Measurements from ENCODE around the gene KIAA1210.

Gene KIAA1210

GRCh38 chrX:119127650-119128049 lies at the start of gene KIAA1210:
Gene KIAA1210 (minus strand): TSS chrX:119127812. CDS start chrX:119123642, 4,170 bp downstream.
- no peak for DNase-seq

DNA sequence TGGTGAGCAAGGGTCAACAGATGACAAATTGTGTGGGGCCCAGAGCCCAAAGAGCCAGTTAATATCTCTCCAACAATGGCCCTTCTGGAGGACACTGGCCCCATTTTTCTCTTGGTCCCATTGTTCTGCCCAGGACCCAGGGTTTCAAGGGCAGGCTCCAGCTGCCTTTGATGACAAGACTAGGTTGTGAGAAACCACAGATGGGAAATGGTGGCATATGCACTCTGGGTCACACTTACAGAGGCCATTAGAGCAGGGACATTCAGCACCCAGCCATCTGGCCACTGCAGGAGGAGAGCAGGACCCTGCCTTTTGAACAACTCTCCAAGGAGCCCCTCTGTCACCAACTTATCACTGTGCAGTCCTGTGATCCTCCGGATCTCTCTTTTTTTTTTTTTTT lies 49.7 kb upstream of the KIAA1210 start:
- no peak for DNase-seq

DNA sequence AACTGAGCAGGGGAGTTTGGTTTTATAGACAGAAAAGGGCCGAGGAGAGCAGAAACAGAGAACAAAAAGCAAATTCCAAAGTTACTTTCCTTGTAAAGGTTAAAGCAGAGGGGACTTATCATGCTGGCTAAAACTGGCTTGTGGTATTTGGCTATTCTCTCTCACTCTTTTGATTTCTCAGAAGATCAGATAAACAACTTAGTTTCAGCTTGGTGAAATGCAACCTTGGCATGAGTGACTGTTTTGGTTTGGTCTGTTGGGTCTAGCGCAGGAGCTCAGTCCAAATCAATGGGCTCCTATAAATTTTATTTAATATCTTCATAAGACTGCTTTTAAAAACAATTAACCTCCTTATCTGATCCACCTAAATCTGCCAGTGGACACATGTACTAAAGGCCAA lies 47.3 kb upstream of the KIAA1210 start:
- no peak for DNase-seq

- DNase-seq = no peak
These were observed 40.5 kb upstream of the KIAA1210 start for GRCh38 chrX:119168104-119168503.

DNA sequence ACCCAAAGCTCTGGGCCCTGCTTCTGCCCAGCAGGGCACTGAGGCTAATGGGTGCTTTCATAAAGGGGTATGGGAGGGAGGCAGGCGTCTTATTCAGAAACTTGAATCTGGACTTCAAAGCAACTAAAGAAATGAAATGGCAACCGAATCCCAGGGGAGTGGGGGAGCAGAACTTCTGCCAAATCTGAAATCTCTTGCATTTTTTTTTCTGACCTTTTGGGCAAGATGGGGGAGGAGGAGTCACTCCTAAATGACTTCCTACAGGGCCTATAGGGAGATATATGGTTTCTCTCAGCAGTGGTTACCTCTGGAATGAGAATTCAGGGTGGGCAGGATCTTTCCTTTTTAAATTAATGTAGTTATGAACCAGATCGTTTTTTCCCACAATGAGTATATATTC lies 30.6 kb upstream of the KIAA1210 start:
- DNase-seq = no peak

DNA sequence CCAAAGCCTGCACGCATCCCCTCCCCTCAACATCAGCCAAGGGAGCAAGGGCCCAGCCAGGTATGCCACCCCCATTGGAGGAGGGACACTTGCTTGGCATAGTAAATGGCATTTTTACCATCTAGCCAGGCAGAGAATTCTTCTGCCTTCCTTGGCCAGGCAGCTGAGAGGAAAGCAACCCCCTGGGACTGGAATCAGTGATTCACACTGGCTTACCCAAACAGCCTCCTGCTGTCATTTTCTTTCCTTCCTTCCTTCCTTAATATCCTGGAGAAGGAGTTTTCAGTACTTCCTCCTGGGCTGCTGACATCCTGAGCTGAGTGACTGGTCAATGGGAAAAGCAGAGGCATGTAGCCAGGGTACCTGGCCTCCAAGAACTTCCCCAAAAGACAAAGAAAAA lies 28.6 kb upstream of the KIAA1210 start:
- no peak for DNase-seq

GRCh38 chrX:119155416-119156035 lies 27.9 kb upstream of the KIAA1210 start:
- DNase-seq = no peak

GRCh38 chrX:119151051-119151380 lies 23.4 kb upstream of the KIAA1210 start:
- no peak for DNase-seq

DNA sequence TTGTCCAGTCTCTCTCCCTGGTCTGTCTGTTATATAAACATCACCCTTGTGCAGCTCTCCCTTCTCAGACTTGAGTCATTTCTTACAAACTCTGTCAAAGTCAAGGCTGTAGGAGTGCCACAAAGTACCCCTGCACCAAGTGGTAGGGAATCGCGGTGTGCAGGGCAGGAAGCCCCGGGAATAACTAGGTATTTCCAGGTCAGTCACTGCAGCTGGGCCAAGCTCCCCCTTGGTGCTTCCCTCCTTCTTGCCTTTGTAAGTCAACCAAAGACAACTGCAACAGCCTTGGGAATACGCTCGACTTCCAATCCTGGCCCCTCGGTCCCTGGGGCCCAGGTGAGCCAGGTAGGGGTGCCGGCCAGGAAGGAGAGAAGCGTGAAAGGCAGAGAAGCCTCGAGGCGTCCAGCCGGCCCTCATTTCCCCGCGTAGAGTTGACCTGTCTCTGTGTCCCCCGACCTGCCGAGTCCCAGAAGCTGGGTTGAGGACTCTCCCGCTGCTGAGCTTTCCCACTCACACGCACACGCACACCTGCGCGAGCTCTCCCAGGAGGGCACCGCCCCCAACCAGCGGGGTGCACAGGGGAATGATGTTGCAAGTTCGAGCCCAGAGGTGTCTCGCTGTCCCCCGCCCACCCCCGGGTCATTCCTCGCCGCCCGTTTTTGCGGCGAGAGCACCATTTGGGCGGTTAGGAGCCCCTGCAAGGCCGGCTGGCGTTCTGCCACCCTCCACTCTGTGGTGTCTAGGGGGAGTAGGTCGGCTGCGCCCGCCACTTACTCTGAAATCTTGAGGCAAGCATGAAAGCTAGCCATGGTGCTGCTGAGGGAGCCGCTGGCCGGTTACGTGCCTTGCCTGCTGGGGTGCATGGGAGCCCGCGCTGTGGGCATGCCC lies 22.8 kb upstream of the KIAA1210 start:
- no peak for DNase-seq

- DNase-seq = no peak
These were observed 19.9 kb upstream of the KIAA1210 start for GRCh38 chrX:119147486-119147885.

DNA sequence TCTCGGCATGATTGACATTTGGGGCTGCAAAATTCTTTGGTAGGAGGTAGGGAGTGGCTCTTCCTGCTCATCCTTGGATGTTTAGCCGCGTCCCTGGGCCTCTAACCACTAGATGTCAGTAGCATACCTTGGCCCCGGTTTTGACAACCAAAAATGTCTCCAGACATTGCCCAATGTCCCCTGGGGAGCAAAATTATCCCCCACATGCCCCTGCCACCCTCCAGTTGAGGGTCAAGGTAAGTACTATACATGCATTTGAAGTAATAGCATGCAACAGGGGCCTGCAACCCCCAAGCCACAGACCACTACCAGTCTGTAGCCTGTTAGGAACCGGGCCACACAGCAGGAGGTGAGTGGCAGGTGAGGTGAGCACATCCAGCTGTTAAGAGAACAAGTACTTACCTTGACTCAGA lies 17.6 kb upstream of the KIAA1210 start:
- no peak for DNase-seq

GRCh38 chrX:119134466-119134865 lies 6.9 kb upstream of the KIAA1210 start:
- DNase-seq = no peak

GRCh38 chrX:119132961-119133360 lies 5.3 kb upstream of the KIAA1210 start:
- no peak for DNase-seq

- no peak for DNase-seq
These were observed 4.7 kb upstream of the KIAA1210 start for GRCh38 chrX:119132316-119132715.

GRCh38 chrX:119130911-119131310 lies 3.3 kb upstream of the KIAA1210 start:
- DNase-seq = no peak

GRCh38 chrX:119121341-119121740 lies 6.3 kb downstream of the KIAA1210 start:
- no peak for DNase-seq

DNA sequence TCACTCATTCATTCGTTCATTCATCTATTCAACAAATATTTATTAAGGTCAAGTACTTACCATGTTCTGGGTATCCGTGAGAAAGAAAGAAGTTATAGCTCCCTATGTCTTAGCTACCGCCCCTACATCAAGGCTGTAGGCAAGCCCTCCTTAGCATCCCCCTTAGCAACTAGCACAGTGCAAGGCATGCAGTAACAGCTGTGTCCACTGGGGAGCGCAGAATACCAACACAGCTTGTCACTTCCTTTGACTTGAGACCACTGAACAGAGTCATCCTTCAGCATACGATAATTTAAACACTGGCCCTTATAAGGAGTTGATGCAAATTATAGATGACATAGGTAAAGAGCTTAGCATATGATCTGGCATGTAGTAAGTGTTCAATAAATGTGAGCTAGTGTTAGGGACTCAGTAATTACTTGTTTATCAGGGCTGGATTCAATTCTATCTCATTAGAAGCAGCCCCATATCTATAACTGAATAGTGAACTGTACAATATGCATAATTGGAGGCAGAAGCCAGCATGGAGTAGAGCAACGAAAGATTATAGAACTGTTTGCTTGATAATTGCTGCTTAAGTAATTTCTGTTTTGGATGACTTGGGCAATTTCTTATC lies 8.7 kb downstream of the KIAA1210 start:
- no peak for DNase-seq

GRCh38 chrX:119107206-119107605 lies 20.4 kb downstream of the KIAA1210 start:
- no peak for DNase-seq

GRCh38 chrX:119105826-119106225 lies 21.8 kb downstream of the KIAA1210 start:
- DNase-seq = no peak

- DNase-seq = no peak
These were observed 26.4 kb downstream of the KIAA1210 start for GRCh38 chrX:119101168-119101567.

DNA sequence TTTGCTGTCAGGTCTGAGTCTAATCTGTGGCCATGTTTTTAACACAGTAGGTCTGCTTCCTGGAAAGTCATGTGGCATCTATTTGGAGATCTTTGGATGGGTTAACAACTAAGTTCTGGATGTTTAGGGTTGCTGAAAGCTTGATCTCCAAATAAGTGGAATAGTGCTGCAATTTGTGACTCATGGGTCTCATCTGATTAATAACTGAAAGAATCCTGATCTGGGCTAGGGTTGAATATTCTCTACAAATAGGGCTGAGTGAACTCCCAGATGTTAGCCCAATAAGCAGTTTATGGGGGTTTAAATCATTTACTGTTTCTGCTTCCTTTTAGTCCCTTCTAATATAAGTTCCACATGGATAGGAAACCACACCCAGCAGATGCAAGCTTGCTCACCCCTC lies 31.7 kb downstream of the KIAA1210 start:
- DNase-seq = no peak

DNA sequence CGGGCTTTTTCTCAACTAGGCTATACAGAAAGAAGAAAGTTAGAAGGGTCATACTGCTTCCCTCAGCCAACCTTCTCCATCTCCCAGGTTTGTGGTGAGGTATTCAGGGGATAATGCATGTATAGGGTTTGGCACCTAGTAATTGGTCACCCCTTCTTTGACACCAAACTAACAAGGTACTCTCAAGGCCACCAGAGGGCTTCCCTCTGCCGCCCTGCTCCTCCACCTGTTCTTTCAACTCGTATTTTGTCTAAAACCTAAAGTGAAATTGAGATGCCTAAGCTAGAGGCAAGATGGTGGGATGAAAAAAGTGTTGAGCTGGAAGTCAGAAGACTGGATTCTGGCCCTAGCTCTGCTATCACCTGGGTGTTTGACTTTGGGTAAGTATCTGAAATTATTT lies 32.8 kb downstream of the KIAA1210 start:
- DNase-seq = no peak

DNA sequence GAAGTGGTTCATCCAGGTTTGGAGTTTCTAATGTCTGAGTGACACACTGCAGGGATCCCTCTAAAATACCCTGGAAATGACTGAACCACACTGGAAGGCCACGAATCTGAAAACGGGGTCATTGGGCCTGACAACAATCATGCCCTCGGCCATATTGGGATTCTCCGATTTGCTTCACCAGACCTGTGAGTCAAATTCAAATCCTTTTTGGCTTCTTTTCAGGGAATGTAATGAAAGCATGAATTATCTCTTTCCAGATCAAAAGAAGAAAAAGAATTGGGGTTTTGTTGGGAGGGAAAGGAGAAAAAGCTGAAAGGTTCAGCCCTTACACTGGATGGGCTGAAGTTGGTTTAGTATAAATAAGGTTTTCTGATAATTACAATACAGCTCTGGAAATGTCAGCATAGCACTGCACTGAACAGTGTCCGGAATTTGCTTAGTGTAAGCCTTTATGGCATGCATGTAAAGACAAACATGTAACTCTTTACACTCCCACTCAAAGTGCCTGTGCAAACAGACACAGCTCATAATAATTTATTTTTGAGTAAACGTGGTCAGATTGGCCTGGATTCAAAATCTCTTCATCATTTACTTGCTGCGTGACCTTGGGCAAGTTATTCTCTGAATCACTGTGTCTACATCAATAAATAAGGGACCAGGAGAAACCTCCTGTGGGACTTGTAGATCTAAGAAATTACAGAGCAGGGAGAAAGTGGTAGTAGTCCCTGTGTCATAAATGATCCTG lies 33.4 kb downstream of the KIAA1210 start:
- DNase-seq = no peak
